ENCODE results near the gene UBA1. TPM values are rescaled to one million over a fixed set of nuclear protein-coding genes. Genes with fewer than 3 reads are reported as not detected.

UBA1 gene
- total and polyA plus RNA-seq, 10 donors: 57.7 to 207 (median 191) TPM

- peak; percentile 77 for DNase-seq
- H3K4me1 ChIP-seq: peaks cover 16 to 38% (median 30%) of the 10 kb centered on the region in 6 donors
- peaks cover 4 to 54% (median 48%) of the 10 kb centered on the region in 6 donors for H3K36me3 ChIP-seq
- 82 to 92% (median 90%) methylated on average over 8 of the region's 8 CpGs for WGBS, 5 donors
- TF ChIP-seq CTCF (IDR thresholded peaks at IDR 0.05 in 8 of 11, conservative IDR thresholded peaks at IDR 0.05 in 3 of 11) (no peak), POLR2AphosphoS5 (IDR thresholded peaks at IDR 0.05) (peak in 2 of 3 donors; percentile 13 to 17)
- no peaks in the 10 kb centered on the region for H3K9me3 ChIP-seq
- peak overlapping the region in 7 of 8 donors; percentile 80 to 99 (median 98) for H3K27ac ChIP-seq
- H3K4me3 ChIP-seq: no peak overlapping the region
- intact Hi-C loops (cut with DNase I; ENCODE audit: low total_unique reads): no loop called here
- H3K27me3 ChIP-seq (replicated peaks in 1 of 7): no peaks in the 10 kb centered on the region
These were observed 22.8 kb downstream of the UBA1 start for GRCh38 chrX:47216393-47216925.

- intact Hi-C loops (cut with DNase I; ENCODE audit: low total_unique reads): no loop called here
- 9 to 20% (median 13%) methylated on average over 22 of the region's 22 CpGs for WGBS, 5 donors
- Histone ChIP-seq H3K4me3 (peak overlapping the region in 5 of 8 donors; percentile 19 to 96 (median 85)), H3K27ac (peak overlapping the region; percentile 4 to 99 (median 98)), H3K36me3 (peaks cover 4 to 49% (median 40%) of the 10 kb centered on the region in 6 donors), H3K27me3 (replicated peaks in 1 of 7) (no peaks in the 10 kb centered on the region), H3K9me3 (no peaks in the 10 kb centered on the region), H3K4me1 (peaks cover 16 to 45% (median 31%) of the 10 kb centered on the region in 6 donors)
- peak; percentile 98 for DNase-seq
- TF ChIP-seq CTCF (IDR thresholded peaks at IDR 0.05 in 8 of 11, conservative IDR thresholded peaks at IDR 0.05 in 3 of 11): no peak
- peak in 2 of 3 donors; percentile 3 to 67 for TF ChIP-seq POLR2AphosphoS5 (IDR thresholded peaks at IDR 0.05)
- TF ChIP-seq POLR2A (IDR thresholded peaks at IDR 0.05): no peak
These were observed 23.7 kb downstream of the UBA1 start for GRCh38 chrX:47217121-47217851.

- Histone ChIP-seq H3K27ac (peak overlapping the region; percentile 95 to 99 (median 98)), H3K36me3 (peaks cover 2 to 44% (median 35%) of the 10 kb centered on the region in 6 donors), H3K27me3 (replicated peaks in 1 of 7) (no peaks in the 10 kb centered on the region), H3K9me3 (no peaks in the 10 kb centered on the region), H3K4me3 (peak overlapping the region; percentile 54 to 96 (median 73)), H3K4me1 (peaks cover 16 to 45% (median 31%) of the 10 kb centered on the region in 6 donors)
- TF ChIP-seq POLR2AphosphoS5 (IDR thresholded peaks at IDR 0.05) (peak in 2 of 3 donors; percentile 58 to 67), POLR2A (IDR thresholded peaks at IDR 0.05) (no peak), CTCF (IDR thresholded peaks at IDR 0.05 in 8 of 11, conservative IDR thresholded peaks at IDR 0.05 in 3 of 11) (peak in 1 of 11 experiments; percentile 14)
- intact Hi-C loops (cut with DNase I; ENCODE audit: low total_unique reads): no loop called here
- 0 to 9% (median 0%) methylated on average over 12 to 31 of the region's 31 CpGs for WGBS, 5 donors
- DNase-seq: peak; percentile 99
These were observed 24.2 kb downstream of the UBA1 start for GRCh38 chrX:47217852-47218279.

Data from spleen (tissue), 11 donors.